Measurements from ENCODE around the gene NHSL1.

DNA sequence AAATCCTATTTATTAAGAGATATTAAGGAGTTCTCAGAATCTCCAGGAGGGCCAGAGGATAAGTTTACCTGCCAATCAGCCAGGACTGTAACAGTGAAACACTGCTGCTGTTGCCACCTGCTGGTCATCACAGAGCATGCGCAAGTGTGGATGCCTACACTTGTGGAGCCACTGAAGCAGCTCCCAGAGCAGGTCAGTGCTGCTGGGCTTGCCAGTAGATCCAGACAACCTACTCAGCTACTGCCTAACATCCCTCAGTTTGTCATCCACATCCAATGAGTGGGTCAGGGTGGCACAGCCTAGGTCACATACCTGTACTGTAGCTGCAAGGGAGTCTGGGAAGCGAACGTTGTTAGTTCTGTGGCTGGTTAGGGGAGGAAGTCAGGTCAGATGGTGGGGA is 18.3 kb upstream of the NHSL1 start:
- peak; percentile 81 for TF ChIP-seq CTCF (IDR thresholded peaks at IDR 0.05; ENCODE audit: borderline replicate concordance, extremely low read depth, low read length, poor library complexity, severe bottlenecking)
- no peak for TF ChIP-seq EZH2 (IDR thresholded peaks at IDR 0.05; ENCODE audit: borderline replicate concordance, low read depth, low read length, severe bottlenecking)
